Measurements from ENCODE around the gene RNASEH2A. TPM values are rescaled to one million over a fixed set of nuclear protein-coding genes. Genes with fewer than 3 reads are reported as not detected.
"Not testable (repeated sequence)": the region's sequence is repeated elsewhere in the genome, so short reads cannot be mapped to it uniquely, and the experiment has no call there.

RNASEH2A gene
- total RNA-seq, 2 donors from 2014 or later: 20.8 to 63.5 TPM

DNA sequence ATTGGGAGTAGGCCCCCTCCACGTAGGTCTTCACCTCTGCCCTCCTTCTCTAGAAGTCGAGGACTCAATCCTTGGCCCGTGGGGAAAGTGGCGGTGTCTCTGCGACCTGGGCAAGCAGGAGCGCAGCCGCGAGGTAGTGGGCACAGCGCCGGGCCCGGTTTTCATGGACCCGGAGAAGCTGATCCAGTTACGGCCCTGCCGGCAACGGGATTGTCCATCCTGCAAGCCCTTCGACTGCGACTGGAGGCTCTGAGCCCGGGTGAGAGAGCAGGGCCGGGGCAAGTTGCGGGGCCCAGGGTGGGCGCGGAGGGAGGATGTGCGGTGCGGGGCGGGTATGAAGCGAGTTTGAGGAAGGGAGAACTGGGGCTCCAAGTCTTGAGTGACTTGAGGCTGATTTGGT lies 2.3 kb upstream of the RNASEH2A start:
- H3K4me1 Mint-ChIP-seq (ENCODE audit: low read depth in 2 of 2): peaks cover 19 to 23% of the 10 kb centered on the region in 2 donors
- no peak for DNase-seq (ENCODE audit: low spot score)
- no peaks in the 10 kb centered on the region for H3K36me3 Mint-ChIP-seq
- no peak overlapping the region for H3K4me3 Mint-ChIP-seq
- no peak for ATAC-seq
- no peak overlapping the region for H3K27ac Mint-ChIP-seq
- H3K27me3 Mint-ChIP-seq: no peaks in the 10 kb centered on the region
- no peaks in the 10 kb centered on the region for H3K9me3 Mint-ChIP-seq

DNA sequence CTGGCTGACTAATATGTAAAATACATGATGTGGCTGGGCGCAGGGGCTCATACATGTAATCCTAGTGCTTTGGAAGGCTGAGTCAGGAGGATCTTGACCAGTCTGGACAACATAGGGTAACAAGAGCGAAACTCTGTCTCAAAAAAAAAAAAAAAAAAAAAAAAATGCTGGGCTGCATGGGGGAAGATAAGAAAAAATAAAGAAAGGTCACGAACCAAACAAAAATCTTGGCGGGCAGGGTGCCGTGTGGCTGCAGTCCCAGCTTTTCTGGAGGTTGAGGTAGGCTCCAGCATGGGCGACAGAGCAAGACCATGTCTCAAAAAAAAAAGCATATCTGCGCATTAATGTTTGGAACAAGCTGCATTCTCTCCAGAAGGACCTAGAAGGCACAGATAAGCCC lies 8.7 kb downstream of the RNASEH2A start:
- no peak for DNase-seq (ENCODE audit: low spot score)
- Mint-ChIP-seq H3K9me3 (no peaks in the 10 kb centered on the region), H3K36me3 (no peaks in the 10 kb centered on the region), H3K27ac (no peak overlapping the region), H3K4me3 (no peak overlapping the region), H3K4me1 (ENCODE audit: low read depth in 2 of 2) (no peaks in the 10 kb centered on the region), H3K27me3 (no peaks in the 10 kb centered on the region)
- ATAC-seq: no peak

DNA sequence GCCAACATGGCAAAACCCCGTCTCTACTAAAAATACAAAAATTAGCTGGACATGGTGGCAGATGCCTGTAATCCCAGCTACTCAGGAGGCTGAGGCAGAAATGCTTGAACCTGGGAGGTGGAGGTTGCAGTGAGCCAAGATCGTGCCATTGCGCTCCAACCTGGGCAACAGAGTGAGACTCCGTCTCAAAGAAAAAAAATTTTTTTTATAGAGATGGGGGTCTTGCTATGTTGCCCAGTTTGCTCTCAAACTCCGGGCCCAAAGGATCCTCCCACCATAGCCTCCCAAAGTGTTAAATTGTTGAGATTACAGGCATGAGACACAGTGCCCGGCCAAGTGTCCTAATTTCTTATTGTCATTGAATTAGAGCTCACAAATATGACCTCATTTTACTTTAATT lies 10.8 kb downstream of the RNASEH2A start:
- not testable (repeated sequence) for H3K36me3 Mint-ChIP-seq; DNase-seq (ENCODE audit: low spot score); H3K4me1 Mint-ChIP-seq (ENCODE audit: low read depth in 2 of 2); ATAC-seq; H3K27ac Mint-ChIP-seq; H3K4me3 Mint-ChIP-seq; H3K27me3 Mint-ChIP-seq; H3K9me3 Mint-ChIP-seq

DNA sequence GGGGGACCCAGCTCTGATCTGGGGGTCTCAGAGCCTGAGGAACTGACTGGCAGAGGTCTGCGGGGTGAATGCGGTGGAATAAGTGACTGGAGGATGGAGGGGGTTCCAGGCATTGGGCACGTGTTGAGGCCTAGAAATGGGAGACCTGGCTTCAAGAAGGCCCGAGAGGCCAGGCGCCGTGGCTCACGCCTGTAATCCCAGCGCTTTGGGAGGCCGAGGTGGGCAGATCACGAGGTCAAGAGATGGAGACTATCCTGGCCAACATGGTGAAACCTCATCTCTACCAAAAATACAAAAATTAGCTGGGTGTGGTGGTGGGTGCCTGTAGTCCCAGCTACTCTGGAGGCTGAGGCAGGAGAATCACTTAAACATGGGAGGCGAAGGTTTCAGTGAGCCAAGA lies 11.4 kb downstream of the RNASEH2A start:
- not testable (repeated sequence) for H3K27ac Mint-ChIP-seq; H3K9me3 Mint-ChIP-seq; H3K4me1 Mint-ChIP-seq (ENCODE audit: low read depth in 2 of 2); DNase-seq (ENCODE audit: low spot score); ATAC-seq; H3K4me3 Mint-ChIP-seq; H3K36me3 Mint-ChIP-seq; H3K27me3 Mint-ChIP-seq

DNA sequence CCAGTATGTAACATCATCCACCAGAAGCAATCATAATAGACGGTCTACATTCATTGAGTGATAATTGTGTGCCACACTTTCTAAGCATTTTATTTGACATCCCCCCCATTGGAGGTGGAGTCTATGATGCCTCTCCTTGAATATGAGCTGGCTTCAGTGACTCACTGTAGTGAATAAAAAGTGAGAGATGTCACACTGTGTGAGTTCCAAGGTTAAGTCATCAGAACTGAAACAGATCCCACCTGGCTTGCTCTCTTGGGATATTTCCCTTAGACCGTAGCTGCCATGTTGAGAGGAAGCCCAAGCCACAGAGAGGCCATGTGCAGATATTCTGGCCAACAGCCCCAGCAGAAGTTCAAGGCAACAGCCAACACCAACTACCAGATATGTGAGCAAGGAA lies 15.4 kb downstream of the RNASEH2A start:
- no peak for ATAC-seq
- no peak overlapping the region for H3K4me3 Mint-ChIP-seq
- no peak overlapping the region for H3K27ac Mint-ChIP-seq
- H3K4me1 Mint-ChIP-seq (ENCODE audit: low read depth in 2 of 2): peaks cover 9 to 11% of the 10 kb centered on the region in 2 donors
- peaks cover 4% of the 10 kb centered on the region for H3K36me3 Mint-ChIP-seq
- no peak for DNase-seq (ENCODE audit: low spot score)
- peaks cover 15 to 18% of the 10 kb centered on the region in 2 donors for H3K27me3 Mint-ChIP-seq
- peaks cover 2% of the 10 kb centered on the region for H3K9me3 Mint-ChIP-seq

DNA sequence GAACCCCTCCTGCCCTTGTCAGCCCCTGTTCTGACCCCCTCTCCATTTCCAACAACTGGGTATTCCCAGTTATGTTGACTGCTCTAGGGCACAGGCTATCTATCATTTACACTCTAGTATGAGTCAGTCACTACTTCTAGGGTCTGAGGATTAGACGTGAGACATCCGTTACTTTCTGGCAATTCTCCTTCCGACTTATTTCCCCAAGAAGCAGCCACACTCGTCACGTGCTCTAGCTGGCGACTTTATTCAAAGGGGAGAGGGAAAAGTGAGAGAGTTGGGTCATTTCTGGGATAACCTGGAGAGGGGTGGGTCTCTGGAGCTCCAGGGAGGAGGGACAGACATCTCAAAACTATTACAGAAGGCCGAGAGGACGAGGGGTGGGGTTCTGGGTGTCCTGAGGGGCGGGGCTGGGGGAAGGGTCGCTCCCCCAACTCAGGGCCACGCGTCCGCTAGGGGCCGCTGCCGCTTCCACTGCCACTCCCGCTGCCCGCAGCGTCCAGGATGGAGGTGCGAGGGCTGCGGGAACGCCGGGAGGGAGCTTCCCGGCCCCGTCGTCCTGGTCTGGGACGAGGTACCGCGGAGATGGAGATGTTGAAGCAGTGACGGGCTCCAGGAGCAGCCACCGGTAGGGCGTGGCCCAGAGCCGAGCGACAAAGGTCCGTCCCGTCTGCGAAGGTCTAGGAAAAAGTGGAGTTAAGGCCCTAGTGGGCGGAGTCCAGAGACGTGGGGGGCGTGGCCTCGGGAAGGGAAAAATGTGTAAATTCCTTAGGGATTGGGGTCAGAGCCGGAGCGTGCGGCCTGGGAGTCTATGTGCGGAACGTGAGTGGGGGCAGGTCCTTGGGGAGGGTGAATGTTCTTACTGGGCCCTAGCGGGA lies 19.1 kb downstream of the RNASEH2A start:
- peak in 1 of 2 donors; percentile 39 for ATAC-seq
- peaks cover 9 to 11% of the 10 kb centered on the region in 2 donors for H3K4me1 Mint-ChIP-seq (ENCODE audit: low read depth in 2 of 2)
- no peak overlapping the region for H3K27ac Mint-ChIP-seq
- peaks cover 4% of the 10 kb centered on the region for H3K36me3 Mint-ChIP-seq
- no peak for DNase-seq (ENCODE audit: low spot score)
- H3K9me3 Mint-ChIP-seq: peaks cover 2% of the 10 kb centered on the region
- H3K4me3 Mint-ChIP-seq: peak overlapping the region; percentile 25
- peaks cover 27 to 30% of the 10 kb centered on the region in 2 donors for H3K27me3 Mint-ChIP-seq

DNA sequence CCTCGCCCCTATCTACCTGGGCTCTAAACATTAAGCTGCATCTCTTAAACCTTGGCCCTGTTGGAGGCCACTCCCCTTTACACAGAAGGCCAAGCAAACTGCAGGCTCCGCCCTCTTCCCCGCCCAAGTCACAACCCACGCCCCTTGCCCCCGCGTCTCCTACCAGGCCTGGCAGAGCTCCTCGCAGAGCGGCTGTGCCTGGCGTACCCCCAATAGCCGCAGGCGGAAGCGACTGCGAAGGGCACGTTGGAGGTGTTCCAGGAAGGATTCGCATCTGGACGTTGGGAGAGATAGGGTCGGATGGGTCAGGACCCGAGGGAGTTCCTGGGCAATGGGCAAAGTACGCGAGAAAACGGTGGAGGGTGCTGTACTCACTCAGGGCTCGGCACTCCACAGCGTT lies 22.1 kb downstream of the RNASEH2A start:
- H3K27me3 Mint-ChIP-seq: peaks cover 42 to 50% of the 10 kb centered on the region in 2 donors
- peak in 1 of 2 donors; percentile 51 for ATAC-seq

DNA sequence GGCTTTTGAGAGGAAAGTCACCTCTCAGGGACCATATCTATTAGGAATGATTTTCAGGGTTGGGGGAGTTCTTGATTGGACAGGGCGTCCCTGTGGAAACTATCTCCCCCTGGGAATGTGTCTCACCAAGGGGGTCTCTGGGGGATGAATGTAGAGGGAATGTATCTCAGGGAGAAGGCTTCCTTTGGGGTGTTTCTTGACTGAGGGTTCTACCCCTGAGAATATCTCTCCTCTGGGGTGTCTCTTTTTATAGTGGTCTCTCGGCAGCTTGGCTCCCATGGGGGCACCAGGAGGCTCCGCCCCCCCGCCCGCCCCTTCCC lies 27.0 kb downstream of the RNASEH2A start:
- Mint-ChIP-seq H3K9me3 (no peaks in the 10 kb centered on the region), H3K4me3 (peak overlapping the region; percentile 37), H3K27me3 (peaks cover 46 to 52% of the 10 kb centered on the region in 2 donors), H3K27ac (no peak overlapping the region), H3K36me3 (no peaks in the 10 kb centered on the region), H3K4me1 (ENCODE audit: low read depth in 2 of 2) (peaks cover 18 to 21% of the 10 kb centered on the region in 2 donors)
- DNase-seq (ENCODE audit: low spot score) (no peak), ATAC-seq (no peak)

More for the DNA sequence above, 22.1 kb downstream of the RNASEH2A start:
- no peaks in the 10 kb centered on the region for H3K9me3 Mint-ChIP-seq
- no peak overlapping the region for H3K4me3 Mint-ChIP-seq
- H3K4me1 Mint-ChIP-seq (ENCODE audit: low read depth in 2 of 2): peaks cover 21 to 27% of the 10 kb centered on the region in 2 donors
- no peak overlapping the region for H3K27ac Mint-ChIP-seq
- DNase-seq (ENCODE audit: low spot score): no peak
- H3K36me3 Mint-ChIP-seq: no peaks in the 10 kb centered on the region

DNA sequence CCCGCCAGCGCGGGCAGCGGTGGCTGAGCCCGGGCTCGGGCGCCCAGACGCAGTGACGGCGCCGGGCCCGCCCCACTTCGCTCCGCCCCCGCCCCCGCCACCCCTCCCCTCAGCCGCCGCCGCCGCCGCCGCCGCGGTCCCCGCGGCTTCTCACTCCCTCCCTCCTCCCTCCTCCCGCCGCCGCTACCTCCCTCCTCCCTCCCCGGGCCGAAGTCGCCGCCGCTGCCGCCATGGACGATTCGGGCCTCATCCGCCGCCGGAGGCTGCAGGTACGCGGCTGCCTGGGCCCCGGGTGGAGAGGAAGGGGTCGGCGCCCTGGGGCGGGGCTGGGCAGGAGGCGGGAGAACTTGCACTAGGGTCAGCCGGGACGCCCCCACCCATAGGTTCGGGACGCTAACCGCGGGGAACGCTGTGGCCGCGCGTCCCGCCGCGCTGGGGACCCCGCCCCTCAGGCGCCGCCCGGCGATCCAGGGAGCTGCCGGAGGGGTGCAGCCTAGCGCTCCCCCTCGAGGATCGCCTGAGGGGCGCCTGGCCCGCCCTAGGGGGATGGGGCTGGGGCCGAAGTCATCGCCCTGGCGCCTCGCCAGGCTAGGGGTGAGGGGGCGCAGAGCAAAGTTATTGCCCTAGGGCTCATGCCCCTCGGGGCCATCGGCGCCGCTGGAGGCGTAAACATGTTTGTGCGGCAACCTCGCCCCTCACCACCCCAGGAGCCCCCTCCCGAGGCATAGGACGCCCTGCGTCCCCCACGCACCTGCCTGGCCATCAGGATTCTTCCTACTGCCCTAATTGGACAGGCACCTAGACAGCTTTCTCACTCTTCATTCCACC lies 27.6 kb downstream of the RNASEH2A start:
- H3K4me3 Mint-ChIP-seq: peak overlapping the region; percentile 67
- DNase-seq (ENCODE audit: low spot score): no peak
- peak; percentile 51 to 59 for ATAC-seq

DNA sequence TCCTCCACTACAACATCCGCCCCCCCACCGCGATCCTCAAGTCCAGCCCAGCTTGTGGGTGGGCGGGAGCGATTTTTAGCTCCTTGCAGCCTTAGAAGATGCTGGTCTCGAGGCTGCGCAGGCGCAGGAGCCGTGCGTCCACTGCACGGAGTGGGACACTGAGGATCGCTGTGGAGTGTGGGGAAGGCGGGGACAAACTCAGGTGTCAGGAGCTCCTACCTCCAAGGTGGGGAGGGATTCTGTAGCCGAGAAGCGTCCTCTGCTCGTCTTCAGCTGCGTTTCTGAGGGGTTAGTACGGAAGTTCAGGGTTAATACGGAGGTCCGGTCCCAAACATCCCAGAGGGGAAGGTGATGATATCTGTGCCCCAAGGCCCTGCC lies 28.2 kb downstream of the RNASEH2A start, which contains the start of gene RTBDN:
RTBDN (minus strand) TSS at position 14 of the 378 bp plus-strand sequence. CDS start 4,600 bp downstream, outside the sequence.
- peaks cover 48 to 60% of the 10 kb centered on the region in 2 donors for H3K27me3 Mint-ChIP-seq
- no peak for ATAC-seq
- peaks cover 24 to 26% of the 10 kb centered on the region in 2 donors for H3K4me1 Mint-ChIP-seq (ENCODE audit: low read depth in 2 of 2)

More for the DNA sequence above, 27.6 kb downstream of the RNASEH2A start:
- peaks cover 18 to 21% of the 10 kb centered on the region in 2 donors for H3K4me1 Mint-ChIP-seq (ENCODE audit: low read depth in 2 of 2)
- H3K36me3 Mint-ChIP-seq: no peaks in the 10 kb centered on the region
- no peak overlapping the region for H3K27ac Mint-ChIP-seq
- H3K27me3 Mint-ChIP-seq: peaks cover 44 to 54% of the 10 kb centered on the region in 2 donors
- H3K9me3 Mint-ChIP-seq: no peaks in the 10 kb centered on the region

DNA sequence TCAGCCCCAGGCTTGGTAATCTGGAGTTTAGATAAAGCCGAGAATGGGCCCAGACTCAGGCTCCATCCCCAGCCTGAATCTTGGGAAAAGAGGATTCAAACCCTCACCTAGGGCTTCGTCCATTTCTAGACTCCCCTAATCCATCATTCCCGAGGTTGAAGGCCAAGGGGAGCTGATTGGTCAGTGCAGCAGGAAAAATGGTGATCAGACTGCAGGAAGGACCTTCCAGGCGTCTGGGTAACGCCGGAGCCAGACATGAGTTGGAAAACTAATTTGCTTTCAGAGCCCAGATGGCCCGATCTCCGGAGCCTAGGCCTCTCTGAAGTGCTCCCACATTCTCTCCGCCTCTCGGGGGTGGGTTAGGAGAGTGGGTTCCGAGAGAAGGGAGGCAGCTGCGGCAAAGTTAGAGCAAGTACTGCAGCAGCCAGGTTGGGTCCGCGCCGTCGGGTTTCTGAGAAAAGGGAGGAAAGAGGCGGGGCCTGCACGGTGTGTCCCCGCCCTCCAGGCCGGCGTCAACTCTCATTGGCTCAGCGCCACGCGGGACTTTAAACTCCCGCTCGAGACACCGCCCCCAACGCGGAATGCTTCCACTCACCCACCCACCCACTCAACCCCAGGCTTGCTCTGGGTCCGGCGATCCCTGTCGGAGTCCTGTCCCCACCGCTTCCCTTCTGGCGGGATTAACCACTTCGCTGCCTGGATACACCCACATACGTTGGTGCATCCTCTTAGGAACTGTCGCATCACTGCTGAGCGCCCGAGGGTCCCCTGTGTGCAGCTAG lies 28.8 kb downstream of the RNASEH2A start:
- H3K4me3 Mint-ChIP-seq: peak overlapping the region; percentile 67
- no peaks in the 10 kb centered on the region for H3K9me3 Mint-ChIP-seq
- DNase-seq (ENCODE audit: low spot score): no peak
- H3K27ac Mint-ChIP-seq: no peak overlapping the region
- peaks cover 4% of the 10 kb centered on the region for H3K36me3 Mint-ChIP-seq
- peaks cover 49 to 63% of the 10 kb centered on the region in 2 donors for H3K27me3 Mint-ChIP-seq
- no peak for ATAC-seq
- H3K4me1 Mint-ChIP-seq (ENCODE audit: low read depth in 2 of 2): peaks cover 26 to 27% of the 10 kb centered on the region in 2 donors

More for the DNA sequence above, 28.2 kb downstream of the RNASEH2A start, which contains the start of gene RTBDN:
- peak within 1 kb of the TSS; percentile 67 for H3K4me3 Mint-ChIP-seq
- no peak within 1 kb of the TSS for H3K27ac Mint-ChIP-seq
- DNase-seq (ENCODE audit: low spot score): no peak
- H3K9me3 Mint-ChIP-seq: no peaks in the 10 kb centered on the region
- peaks cover 4% of the 10 kb centered on the region for H3K36me3 Mint-ChIP-seq

DNA sequence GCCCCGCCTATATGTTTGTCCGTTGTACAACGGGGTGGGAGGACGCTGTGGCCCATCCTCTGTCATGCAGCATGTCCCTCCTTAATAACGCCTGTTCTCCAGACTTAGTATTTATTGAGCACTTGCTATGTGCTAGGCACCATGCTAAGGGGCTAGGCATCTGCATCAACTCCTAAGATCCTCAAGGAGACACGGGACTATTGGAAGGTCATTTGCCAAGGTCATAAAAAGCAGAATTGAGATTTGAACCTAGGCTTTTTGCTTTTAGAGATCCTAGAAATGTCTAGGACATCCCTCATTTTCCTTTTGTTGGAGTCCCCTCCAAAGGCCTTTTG lies 30.1 kb downstream of the RNASEH2A start:
- H3K27me3 Mint-ChIP-seq: peaks cover 50 to 62% of the 10 kb centered on the region in 2 donors
- peaks cover 5% of the 10 kb centered on the region for H3K36me3 Mint-ChIP-seq
- no peak overlapping the region for H3K27ac Mint-ChIP-seq
- H3K4me3 Mint-ChIP-seq: no peak overlapping the region
- no peak for ATAC-seq
- DNase-seq (ENCODE audit: low spot score): no peak
- peaks cover 28 to 36% of the 10 kb centered on the region in 2 donors for H3K4me1 Mint-ChIP-seq (ENCODE audit: low read depth in 2 of 2)
- no peaks in the 10 kb centered on the region for H3K9me3 Mint-ChIP-seq

DNA sequence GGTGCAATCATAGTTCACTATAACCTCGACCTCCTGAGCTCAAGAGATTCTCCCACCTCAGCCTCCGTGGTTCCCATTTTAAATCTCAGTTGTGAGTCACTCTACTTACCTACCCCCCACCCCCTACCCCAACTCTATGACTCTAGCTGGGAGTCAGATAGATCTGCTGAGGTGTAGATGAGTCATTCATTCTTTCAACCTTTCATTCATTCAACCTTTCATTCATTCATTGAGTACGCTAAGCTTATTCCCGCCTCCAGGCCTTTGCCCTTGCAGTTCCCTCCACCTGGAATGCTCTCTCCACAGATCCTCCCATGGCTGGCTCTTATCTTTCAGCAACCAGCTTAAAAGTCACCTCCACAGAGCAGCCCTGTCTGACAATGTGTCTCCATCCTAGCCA lies 30.8 kb downstream of the RNASEH2A start:
- peaks cover 51 to 62% of the 10 kb centered on the region in 2 donors for H3K27me3 Mint-ChIP-seq
- peaks cover 10% of the 10 kb centered on the region for H3K36me3 Mint-ChIP-seq
- DNase-seq (ENCODE audit: low spot score) (no peak), ATAC-seq (no peak)
- H3K4me1 Mint-ChIP-seq (ENCODE audit: low read depth in 2 of 2): peaks cover 23 to 34% of the 10 kb centered on the region in 2 donors
- no peak overlapping the region for H3K27ac Mint-ChIP-seq
- no peaks in the 10 kb centered on the region for H3K9me3 Mint-ChIP-seq
- no peak overlapping the region for H3K4me3 Mint-ChIP-seq
